NK-92 treated with Interleukin-12 subunit alpha and Interleukin-12 subunit beta, amount 100 ng/mL, for 24 hours (cell line): ENCODE data around the gene CABS1.

ENCODE experiments used
- DNase-seq: peaks from one replicate; lab custom pipeline; 2025; lab: John Stamatoyannopoulos, UW

CABS1 gene

GRCh38 chr4:70382691-70383181 lies 48.0 kb downstream of the CABS1 start, which contains the start of gene SMR3B:
Gene SMR3B (plus strand): TSS chr4:70383131. CDS start chr4:70384511, 1,380 bp downstream.
- DNase-seq: no peak
